MV-4-11 (cell line): ENCODE results near the gene NTNG1.

Source experiments
- DNase-seq: peaks from one replicate; lab custom pipeline; 2025; lab: John Stamatoyannopoulos, UW

Gene NTNG1

DNA sequence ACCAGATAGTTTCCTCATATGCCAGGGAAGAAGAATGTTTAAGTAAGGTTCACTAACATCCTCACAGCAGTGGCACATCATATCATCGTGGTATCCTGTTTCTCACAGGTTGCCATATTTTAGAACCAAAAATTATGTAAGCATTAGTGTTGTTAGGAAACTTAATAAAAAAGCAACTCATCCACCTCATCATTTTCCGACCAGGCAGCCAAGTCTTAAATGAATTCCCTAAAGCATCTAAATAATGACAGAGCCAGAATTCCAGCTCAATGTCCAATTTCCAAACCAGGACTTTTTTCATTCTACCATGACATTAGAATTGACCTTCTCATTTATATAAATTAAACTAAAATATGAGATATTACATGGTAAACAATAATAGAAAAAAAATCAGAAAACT, 272.7 kb downstream of the NTNG1 start:
- no peak for DNase-seq

DNA sequence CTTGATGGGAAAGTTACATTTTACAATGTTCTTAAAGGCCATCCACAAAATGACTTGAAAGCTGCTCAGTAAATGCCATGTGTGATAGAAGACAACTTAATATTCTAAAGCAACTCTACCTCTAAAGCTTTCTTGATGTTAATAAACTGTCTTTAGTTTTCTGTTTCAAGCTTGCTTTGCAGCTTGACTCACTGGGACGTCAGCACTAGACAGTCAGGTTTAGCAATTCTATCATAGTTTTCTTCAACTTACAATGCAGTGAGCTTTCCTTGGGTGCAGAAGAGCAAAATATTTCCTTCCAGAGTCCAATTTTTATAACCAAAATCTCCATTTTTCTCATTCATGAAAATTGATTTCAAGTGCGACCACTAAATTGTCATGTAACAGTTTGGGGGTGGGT, 273.1 kb downstream of the NTNG1 start:
- DNase-seq, result no peak

DNA sequence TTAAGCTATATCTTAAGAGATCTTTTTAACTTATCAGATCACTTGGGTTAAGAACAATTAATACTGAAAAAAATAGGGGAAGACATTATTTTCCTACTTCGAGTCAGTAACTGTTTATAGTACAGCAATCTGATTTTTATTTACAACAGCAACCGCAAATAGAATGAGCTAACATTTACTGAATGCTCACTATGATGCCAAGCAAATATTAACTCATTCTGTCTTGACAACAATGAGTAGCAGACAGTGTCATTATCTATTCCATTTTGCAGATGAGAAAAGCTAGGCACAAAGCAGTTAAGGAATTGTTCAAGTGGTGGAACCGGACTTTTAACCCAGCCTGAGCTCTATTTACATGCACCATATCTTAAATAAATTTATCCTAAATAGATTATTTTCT, 273.7 kb downstream of the NTNG1 start:
- no peak for DNase-seq

DNA sequence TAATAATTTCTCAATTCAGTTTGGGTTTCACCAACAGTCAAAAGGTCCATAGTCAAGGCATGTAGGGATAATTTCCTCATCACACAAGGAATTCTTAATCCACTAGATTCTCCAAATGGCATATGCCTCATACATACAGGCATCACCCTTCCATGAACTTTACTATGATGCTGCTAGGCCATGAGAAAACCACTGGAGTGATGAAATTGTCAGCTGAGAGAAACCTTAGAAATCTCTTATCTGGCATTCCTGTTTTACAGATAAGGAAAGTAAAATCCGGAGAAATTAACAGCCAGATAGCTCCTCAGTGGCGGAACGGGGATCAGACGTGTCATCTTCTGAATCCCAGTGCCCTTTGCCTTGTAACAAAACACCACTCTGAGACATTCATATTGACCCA, 274.4 kb downstream of the NTNG1 start:
- DNase-seq, result no peak

DNA sequence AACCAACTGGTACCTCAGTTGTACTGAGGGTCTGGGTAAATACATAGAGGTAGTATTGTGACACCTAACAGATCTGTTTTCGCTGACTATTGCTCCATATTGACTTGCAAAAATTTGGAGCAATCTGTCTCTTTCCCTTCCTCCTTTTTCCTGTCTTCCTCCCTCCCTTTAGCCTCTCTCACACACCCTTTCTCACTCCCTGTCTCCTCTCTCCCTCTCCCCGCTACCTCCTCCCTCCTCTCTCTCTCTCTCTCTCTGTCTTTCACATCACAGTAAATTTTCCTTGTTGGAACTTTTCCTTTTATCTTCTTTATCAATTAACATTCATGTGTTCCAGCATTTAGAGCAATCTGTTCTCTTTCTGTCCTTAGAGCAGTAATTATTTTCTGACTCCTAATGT, 278.2 kb downstream of the NTNG1 start:
- no peak for DNase-seq

DNA sequence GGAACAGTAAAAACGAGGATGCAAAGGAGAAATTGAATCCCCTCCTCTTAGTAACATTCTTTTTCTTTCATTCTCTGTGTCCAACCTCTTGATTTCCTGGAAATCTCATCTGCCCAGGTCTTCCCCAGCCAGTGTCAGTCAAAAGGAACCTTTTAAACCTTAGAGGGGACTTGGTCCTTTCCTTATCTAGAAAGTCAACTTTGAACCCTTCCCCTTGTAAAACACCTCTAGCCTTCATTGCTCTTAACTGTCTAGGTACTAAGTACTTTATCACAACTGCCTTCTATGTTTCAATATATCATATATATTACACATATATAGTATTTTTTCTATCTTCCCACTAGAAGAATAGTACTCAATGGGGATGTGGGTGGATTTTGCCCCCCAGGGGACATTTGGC, 282.1 kb downstream of the NTNG1 start:
- DNase-seq, result no peak

DNA sequence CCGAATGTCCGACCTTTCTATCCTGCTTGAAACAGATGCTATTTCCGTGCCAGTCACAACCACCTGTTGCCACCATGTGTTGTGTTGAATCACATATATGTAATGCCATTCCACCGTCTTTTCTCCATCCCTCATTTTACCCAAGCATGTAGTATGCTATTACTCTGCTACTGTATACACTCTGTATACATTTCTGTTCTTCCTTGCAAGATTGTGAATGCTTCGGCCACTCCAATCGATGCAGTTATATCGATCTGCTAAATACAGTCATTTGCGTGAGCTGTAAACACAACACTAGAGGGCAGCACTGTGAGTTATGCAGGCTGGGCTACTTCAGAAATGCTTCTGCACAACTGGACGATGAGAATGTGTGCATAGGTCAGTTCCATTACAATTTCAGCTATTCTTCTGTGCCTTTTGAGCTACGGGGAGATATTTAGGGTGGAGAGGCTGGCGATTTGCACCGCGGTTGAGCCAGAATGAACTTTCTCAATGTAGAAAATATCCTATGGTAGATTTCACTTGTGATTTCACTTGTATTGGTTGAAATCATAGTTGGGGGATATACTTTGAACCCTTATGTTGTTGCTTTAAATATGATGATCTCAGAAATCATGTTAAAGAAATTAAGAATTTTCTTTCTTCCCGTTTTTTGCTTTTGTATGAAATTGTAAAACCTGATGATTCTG, 289.8 kb downstream of the NTNG1 start:
- peak; percentile 40 for DNase-seq

DNA sequence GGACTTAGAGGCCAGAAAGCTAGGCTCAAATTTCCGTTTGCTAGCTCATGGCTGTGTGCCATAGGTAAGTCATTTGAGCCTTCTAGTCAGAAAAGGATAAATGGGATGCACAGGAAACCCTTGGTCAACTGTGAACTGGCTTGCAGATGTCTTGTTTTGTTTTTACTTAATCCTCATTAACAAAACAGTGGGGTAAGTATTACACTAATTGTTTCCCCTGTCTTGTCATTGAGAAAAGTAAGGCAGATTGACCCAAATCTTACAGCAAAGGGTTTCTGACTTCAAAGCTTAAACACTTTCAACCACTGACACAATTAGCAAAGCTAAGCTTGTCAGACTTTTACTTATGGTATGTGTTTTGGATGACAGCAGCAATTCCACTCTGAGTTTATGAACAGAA, 291.3 kb downstream of the NTNG1 start:
- DNase-seq, result no peak

DNA sequence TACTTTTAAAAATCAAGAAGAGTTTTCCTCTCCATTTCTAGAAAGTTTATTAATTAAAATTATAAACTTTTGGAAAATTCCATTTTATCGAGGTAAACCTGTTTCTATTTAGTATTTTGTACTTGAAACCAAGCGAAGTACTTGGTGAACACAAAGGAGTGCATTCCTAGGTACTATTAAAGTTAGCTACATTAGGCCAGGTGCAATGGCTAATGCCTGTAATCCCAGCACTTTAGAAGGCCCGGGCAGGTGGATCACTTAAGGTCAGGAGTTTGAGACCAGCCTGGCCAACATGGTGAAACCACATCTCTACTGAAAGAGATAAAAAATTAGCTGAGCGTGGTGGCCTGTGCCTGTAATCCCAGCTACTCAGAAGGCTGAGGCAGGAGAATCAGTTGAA, 292.2 kb downstream of the NTNG1 start:
- DNase-seq, result no peak

DNA sequence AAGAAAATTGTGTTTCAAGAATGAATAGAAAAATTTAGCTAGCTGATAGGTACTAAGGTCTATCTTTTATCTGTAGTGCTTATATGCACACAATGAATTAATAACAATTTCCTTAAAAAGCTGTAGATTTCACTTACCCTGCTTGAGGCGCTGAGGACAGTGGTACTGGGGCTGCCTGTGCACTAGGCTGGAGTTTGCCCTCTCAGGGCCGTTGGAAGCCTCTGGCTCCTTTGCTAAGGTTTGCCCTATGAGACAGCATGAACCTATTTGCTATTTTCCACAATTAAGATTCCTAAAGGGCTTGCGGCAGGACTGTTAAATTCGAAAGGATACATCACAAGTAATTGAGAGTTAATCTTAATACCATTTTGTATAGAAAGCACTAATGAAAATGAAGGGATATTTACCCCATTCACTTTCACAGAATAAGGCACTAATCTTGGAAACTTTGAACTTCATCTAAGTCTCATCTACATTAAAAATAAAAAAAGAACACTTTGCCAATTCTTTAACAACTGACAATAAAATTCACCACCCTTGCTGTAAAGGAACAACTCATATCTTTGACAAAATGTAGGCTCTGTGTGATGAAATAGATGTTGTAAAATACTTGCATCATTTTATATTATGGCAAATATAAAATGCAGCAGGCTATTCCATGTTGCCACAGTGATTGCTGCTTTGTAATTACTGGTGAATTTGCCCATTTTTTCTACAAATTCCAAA, 293.0 kb downstream of the NTNG1 start:
- no peak for DNase-seq

DNA sequence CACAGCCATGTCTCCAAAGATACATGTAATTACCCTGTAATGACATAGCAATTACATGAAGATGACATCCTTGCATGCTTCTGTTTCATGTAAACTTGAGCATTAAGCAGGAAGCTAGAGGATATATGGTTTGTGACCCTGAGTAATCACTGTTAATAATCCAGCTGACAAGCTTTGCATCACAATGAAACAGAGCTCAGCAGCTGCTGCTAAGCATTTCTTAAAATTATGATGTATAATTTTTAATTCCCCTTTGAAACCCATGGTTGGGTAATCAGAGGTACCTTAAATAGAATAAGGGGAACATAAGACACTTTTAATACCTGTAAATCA, 293.5 kb downstream of the NTNG1 start:
- no peak for DNase-seq

DNA sequence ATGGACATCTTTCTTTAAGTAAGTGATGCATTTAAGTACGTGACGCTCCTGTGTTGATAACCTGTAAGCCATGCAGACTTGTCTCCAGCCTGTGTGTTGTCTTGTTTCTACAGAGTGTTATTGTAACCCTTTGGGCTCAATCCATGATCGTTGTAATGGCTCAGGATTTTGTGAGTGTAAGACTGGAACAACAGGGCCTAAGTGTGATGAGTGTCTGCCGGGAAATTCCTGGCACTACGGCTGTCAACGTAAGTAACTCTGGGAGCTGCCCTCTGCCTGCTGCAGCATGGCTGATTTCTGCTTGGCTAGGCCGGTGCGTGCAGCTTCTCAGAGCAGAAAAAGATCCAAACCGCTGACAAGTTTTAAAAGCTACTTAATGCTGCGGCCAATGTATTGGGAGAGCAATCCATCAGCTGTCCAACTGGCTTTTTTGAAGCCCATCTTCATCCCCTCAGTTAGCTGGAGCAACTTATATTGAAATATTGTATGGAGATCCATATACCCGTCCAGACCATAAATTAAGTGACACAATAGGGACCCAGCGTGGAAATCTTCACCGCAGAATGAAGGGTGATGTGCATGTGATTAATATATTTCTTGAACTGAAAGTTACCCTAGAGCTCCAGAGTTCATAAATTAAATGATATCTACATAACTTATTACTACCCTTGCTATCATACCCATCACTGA, 295.9 kb downstream of the NTNG1 start:
- no peak for DNase-seq

DNA sequence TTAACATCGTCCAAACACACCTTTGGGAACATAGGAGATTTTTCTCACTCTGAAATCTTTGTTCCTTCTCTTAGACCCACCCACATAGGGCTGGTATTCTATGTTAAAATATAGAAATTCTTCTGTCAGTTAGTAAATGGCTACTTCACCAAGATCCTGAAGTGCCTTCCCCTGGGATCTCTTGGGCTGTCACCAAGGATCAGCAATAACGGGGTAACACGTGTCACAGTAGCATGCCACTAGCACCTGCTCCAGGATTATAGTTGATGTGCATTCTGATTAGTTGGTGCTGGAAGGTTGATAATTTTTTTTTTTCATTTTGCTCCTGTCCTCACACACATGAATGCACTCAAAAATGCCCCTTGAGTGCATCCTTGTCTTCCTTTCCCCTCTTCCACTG, 298.7 kb downstream of the NTNG1 start:
- DNase-seq, result no peak

DNA sequence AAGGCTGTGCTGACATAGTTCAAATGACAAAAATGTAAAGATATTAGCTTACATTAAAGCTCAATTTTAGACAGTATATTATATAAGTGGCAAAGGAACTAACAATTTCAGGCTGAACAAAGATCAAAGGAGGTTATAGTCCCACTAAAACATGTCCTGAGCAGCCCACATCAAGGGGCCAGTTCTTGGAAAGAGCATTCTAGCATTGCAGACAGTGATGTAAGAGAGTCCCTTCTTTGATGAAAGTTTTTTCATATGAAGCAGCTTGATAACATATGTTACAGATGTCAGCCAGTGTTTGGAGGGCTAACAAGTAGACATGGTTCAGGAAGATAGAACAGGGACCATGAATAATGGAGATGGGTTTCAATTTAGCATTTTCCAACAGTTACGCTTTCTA, 301.7 kb downstream of the NTNG1 start:
- DNase-seq, result no peak

DNA sequence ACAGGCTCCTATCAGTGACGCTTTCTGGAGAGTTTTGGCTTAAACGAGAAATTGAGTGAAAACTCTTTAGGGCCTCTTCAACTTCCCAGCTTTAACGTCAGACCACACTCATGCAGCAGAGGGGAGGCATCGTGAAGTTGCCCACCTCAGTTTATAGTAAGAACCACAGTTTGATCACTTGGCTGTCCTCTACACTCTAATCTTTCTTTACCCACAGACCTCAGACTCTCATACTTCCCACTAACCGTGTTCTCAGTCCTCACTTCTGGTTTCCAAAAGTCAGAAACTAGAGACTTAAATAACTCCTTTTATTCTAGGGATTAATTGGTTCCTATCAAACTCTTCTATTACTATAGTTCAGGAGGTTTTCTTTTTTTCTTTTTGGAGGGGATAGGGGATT, 302.2 kb downstream of the NTNG1 start:
- DNase-seq, result peak; percentile 11

DNA sequence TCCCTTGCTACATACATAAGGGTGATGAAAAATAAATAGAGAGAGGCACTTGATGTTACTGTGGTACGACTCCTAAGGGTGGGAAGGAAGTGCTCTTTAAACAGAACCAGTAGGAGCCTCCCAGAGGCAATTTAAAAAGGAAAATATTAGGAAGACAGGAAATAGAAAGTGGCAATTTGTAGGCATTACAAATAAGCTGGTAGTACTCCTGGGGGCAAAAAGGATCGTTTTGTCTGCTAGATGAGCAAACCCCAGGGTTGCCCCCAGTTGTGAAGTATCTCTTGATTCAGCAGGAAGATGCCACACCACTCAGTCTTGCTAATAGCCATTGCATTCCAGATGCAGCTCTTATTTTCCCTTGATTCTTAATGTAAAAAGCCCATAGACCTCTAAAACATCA, 303.0 kb downstream of the NTNG1 start:
- no peak for DNase-seq

DNA sequence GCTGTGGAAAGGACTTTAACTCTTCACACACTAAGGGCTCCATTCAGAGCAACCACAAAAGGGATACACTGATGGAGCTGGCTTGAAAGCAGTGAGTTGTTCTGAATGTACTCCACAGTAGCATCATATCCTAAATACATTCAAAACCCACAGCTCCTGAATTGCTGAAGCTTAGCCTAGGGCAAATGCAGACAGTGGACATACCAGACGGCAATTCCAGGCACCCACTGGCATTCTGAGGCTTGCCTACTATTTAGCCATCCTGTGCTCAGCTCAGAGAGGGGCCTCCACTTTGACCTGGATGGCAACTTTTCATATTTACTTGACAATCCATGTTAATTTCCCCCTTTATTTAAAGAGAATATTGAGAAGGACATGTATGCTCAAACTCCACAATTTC, 303.5 kb downstream of the NTNG1 start:
- no peak for DNase-seq

DNA sequence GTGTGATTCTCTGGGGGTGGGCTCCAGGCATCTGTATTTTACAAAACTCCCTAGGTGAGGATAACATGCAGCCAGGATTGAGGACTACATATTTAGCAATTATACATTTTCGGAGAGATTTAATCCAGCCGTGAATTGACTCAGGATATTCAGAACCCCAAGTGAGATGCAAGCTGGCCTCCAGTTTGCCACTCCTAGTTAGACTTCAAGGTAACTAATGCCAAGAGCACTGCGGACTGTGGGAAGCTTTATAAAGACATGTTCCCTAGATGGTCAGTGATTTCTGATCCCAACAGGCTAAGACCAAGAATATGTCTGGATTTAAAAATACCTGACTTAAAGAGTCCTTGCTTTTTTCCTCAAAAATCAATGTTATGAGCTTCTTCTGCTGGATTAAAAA, 308.5 kb downstream of the NTNG1 start:
- no peak for DNase-seq

DNA sequence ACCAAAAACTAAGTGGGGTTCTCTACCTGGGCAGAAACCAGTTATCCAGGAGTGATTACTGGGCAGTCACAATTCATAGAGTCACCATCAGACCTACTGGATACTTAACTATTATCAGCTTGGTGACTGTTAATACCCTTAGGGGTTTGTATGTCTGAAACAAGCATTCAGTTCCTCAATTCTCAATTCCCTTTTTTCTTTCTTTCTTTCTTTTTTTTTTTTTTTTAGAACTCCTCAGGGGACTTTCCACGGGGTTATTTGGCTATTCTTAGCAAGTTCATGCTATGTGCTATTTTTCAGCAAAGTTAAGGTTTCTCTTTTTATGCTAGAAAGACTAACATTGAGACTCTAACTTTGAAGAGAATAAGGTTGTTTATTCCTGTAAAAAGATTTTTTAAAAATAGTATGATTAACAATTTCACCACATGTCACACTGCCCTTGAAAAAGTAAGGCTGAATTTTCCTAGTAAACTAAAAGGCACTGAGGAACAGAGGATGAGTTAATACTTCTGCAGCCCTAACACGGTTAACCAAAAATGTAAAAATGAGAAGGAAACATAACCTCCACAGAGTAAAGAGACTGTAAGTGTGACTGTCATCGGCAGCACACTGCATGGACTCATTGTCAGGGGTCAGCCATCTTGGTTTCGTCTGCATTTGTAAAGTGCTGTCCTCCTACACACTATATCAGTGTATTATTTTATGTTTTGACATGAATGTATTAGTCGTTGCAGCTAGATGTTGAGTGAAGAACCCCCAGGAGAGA, 310.2 kb downstream of the NTNG1 start:
- peak; percentile 78 for DNase-seq

DNA sequence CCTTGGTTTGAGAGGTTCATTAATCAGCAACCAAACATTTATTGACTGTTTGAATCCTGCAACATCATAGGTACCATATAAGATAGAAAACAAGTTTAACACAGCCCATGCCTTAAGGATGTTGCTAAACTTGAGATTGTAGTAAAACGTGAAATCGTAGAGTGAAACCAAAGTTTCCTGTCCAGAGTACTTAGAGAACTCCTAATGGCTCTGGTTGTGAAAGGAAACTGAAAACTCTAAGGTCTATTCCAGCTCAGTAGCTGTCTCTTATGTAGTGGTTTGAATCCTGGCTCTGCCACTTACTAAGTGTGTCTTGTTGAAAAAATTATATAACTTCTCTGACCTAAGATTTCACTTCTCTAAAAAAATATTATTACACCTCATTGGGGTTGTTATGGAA, 310.9 kb downstream of the NTNG1 start:
- DNase-seq, result peak; percentile 61

DNA sequence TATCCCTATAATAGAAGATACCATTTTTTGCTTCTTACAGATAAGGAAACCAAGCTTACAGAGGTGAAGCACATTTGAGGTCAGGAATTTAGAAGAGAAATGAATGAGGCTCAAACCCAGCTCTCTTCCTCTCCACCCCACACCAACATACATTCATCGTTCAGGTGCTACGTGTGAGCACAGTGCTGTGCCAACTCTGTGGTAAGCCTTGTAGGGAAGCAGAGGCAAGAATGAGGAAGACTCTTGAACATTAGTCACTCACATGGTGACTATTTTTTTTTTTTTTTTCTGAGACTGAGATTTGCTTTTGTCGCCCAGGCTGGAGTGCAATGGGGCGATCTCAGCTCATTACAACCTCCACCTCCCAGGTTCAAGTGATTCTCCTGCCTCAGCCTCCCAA, 314.0 kb downstream of the NTNG1 start:
- DNase-seq, result peak; percentile 35

DNA sequence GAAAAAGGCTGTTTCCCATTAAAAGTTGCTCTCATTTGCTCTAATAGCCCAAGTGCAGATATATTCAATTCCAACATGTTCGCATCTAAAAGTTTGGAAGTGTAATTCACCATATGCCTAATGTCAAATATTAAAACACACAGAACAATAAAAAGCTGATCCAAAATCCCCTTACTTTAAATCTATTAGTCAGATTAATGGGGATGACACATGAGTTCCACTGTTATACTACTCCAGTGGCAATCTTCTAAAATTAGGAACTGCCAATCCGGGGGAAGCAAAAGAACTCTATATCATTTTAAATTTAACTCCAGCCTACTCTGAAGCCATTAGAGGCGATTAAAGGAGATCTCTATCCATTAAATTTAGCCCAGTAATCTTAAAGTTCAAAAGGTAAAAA, 317.1 kb downstream of the NTNG1 start:
- no peak for DNase-seq
